GM23248 (cell line): ENCODE results near the gene PTPRN2. TPM values are rescaled to one million over a fixed set of nuclear protein-coding genes. Genes with fewer than 3 reads are reported as not detected.

Source experiments
- DNase-seq: peaks from one replicate; pipeline ENCODE4 v3.0.0-alpha.2; 2015
- H2AFZ ChIP-seq: fragments of 200-600 bp; sonication (generic); 2 replicates; pipeline ENCODE4 v1.6.1; 2016; ENCODE audit warnings: antibody characterized with exemption
- H3F3A ChIP-seq: fragments of 200-600 bp; sonication (generic); 2 replicates; pipeline ENCODE4 v1.6.1; 2016; ENCODE audit warnings: mild to moderate bottlenecking, antibody characterized with exemption, mixed run types; ENCODE audit not compliant: insufficient read depth
- H3K27ac ChIP-seq: fragments of 200-600 bp; sonication (generic); 2 replicates; pipeline ENCODE4 v1.5.1; 2016; ENCODE audit warnings: mild to moderate bottlenecking
- H3K27me3 ChIP-seq: fragments of 200-600 bp; sonication (generic); replicated peaks from 2 replicates; pipeline ENCODE4 v1.6.1; 2016; ENCODE audit warnings: mild to moderate bottlenecking; ENCODE audit not compliant: insufficient read depth
- H3K36me3 ChIP-seq: fragments of 200-600 bp; sonication (generic); 2 replicates; pipeline ENCODE4 v1.6.1; 2016; ENCODE audit warnings: low read depth, mild to moderate bottlenecking
- H3K4me1 ChIP-seq: fragments of 200-600 bp; sonication (generic); 2 replicates; pipeline ENCODE4 v1.6.1; 2016; ENCODE audit warnings: mild to moderate bottlenecking; ENCODE audit not compliant: insufficient read depth
- H3K4me2 ChIP-seq: fragments of 200-600 bp; sonication (generic); one replicate; pipeline ENCODE4 v1.6.1; 2016; ENCODE audit warnings: mild to moderate bottlenecking; ENCODE audit not compliant: unreplicated experiment
- H3K4me3 ChIP-seq: fragments of 200-600 bp; sonication (generic); 2 replicates; pipeline ENCODE4 v1.5.1; 2016; ENCODE audit warnings: mild to moderate bottlenecking
- H3K79me2 ChIP-seq: fragments of 200-600 bp; sonication (generic); 2 replicates; pipeline ENCODE4 v1.6.1; 2016; ENCODE audit warnings: mild to moderate bottlenecking; ENCODE audit not compliant: insufficient read depth
- H3K9ac ChIP-seq: fragments of 200-600 bp; sonication (generic); 2 replicates; pipeline ENCODE4 v1.6.1; 2016; ENCODE audit warnings: mild to moderate bottlenecking
- H3K9me2 ChIP-seq: fragments of 200-600 bp; sonication (generic); 2 replicates; pipeline ENCODE4 v1.6.1; 2016; ENCODE audit warnings: mixed run types, mild to moderate bottlenecking, moderate library complexity; ENCODE audit not compliant: insufficient read depth
- H3K9me3 ChIP-seq: fragments of 200-600 bp; sonication (generic); one replicate; pipeline ENCODE4 v1.6.1; 2017; ENCODE audit warnings: low read depth
- H4K20me1 ChIP-seq: fragments of 200-600 bp; sonication (generic); 2 replicates; pipeline ENCODE4 v1.6.0; 2016; ENCODE audit not compliant: insufficient read depth
- EZH2 ChIP-seq: fragments of 200-600 bp; sonication (generic); IDR thresholded peaks from 2 replicates; pipeline ENCODE4 v1.6.1; 2018; ENCODE audit warnings: antibody characterized with exemption, mild to moderate bottlenecking; ENCODE audit not compliant: insufficient read depth, poor library complexity, severe bottlenecking
- EZH2phosphoT487 ChIP-seq: fragments of 200-600 bp; sonication (generic); IDR thresholded peaks from 2 replicates; pipeline ENCODE4 v1.6.1; 2018; ENCODE audit warnings: antibody characterized with exemption, moderate library complexity, mild to moderate bottlenecking, low read depth; ENCODE audit not compliant: insufficient read depth
- WGBS, 2 experiments: methylation state at CpG; one replicate each; pipeline ENCODE4 v1.1.6; 2015 to 2017; ENCODE audit warnings: low lambda C conversion rate in 2 of 2, low coverage in 1 of 2; ENCODE audit errors: missing lambda C conversion rate in 2 of 2; 5-methylcytosine and 5-hydroxymethylcytosine counted together
- in situ Hi-C: fragments of 300-500 bp; cut with MboI; formaldehyde crosslinking; loops from 2 replicates; pipeline ENCODE4 v1.15.0; 2020
- polyA plus RNA-seq: library from polyadenylated mRNA; unstranded; fragments of >200 nt; fragmentation: Nextera tagmentation; extraction: Ambion mirVana; gene quantifications from 2 replicates; pipeline ENCODE4 v1.2.1, GENCODE V29; 2016
- total RNA-seq: library from RNA; depleted of rRNA; stranded (reverse); fragments of >200 nt; shearing (Covaris generic); gene quantifications from 2 replicates; pipeline ENCODE4 v1.2.3, GENCODE V29; 2014

PTPRN2 gene
- total and polyA plus RNA-seq, 2 experiments from 2014 or later: 0.13 TPM; not detected in 1

DNA sequence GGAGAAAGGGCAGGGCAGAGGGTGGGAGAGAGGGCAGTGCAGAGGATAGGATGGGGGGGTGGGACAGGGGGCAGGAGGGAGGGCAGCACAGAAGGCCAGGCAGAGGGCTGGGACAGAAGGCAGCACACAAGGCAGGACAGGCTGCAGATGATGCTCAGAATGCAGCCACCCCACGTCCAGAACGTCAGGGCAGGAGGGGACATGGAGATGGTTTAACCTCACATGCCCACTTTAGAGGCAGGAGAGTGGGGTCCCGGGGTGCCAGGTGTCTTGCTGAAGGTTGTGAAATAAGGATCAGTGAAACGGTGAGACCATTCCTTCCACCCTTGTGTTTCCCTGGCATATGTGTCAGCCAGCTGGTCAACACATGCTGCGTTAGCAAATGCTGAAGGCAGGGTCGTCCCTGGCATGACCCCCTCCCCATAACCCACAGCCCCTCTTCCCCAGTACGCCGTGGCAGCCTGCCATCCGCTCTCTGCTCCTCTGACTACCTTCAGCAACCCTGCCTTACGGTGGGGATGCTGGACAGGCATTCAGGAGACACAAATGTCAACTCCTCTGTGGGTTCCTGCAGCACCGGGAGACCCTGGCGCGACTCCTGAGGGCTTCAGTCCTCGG, 658.7 kb downstream of the PTPRN2 start:
- 8% methylated on average over 11 to 14 of the region's 14 CpGs for WGBS, 2 experiments
- H4K20me1 ChIP-seq: no peaks in the 10 kb centered on the region
- H3K4me3 ChIP-seq: no peak overlapping the region
- H3K36me3 ChIP-seq: no peaks in the 10 kb centered on the region
- H3K27ac ChIP-seq: no peak overlapping the region
- no peak overlapping the region for H2AFZ ChIP-seq
- no peak for TF ChIP-seq EZH2phosphoT487
- no peak for TF ChIP-seq EZH2
- in situ Hi-C loops: no loop called here
- H3K4me2 ChIP-seq: no peak overlapping the region
- no peaks in the 10 kb centered on the region for H3K27me3 ChIP-seq
- H3K9me2 ChIP-seq: no peaks in the 10 kb centered on the region
- no peaks in the 10 kb centered on the region for H3K79me2 ChIP-seq
- peaks cover 22% of the 10 kb centered on the region for H3F3A ChIP-seq
- no peaks in the 10 kb centered on the region for H3K4me1 ChIP-seq
- DNase-seq: no peak
- no peak overlapping the region for H3K9ac ChIP-seq
- no peaks in the 10 kb centered on the region for H3K9me3 ChIP-seq

GRCh38 chr7:157928171-157928794, 659.3 kb downstream of the PTPRN2 start:
- Histone ChIP-seq H3K9ac (no peak overlapping the region), H3K27me3 (no peaks in the 10 kb centered on the region), H4K20me1 (no peaks in the 10 kb centered on the region), H3K4me3 (no peak overlapping the region), H3K9me3 (no peaks in the 10 kb centered on the region), H3K27ac (no peak overlapping the region), H3F3A (peaks cover 15% of the 10 kb centered on the region), H2AFZ (no peak overlapping the region), H3K79me2 (no peaks in the 10 kb centered on the region), H3K36me3 (no peaks in the 10 kb centered on the region), H3K9me2 (no peaks in the 10 kb centered on the region), H3K4me2 (no peak overlapping the region), H3K4me1 (no peaks in the 10 kb centered on the region)
- TF ChIP-seq EZH2phosphoT487 (no peak), EZH2 (no peak)
- 27 to 32% methylated on average over 11 to 12 of the region's 12 CpGs for WGBS, 2 experiments
- in situ Hi-C loops: no loop called here
- DNase-seq: no peak

DNA sequence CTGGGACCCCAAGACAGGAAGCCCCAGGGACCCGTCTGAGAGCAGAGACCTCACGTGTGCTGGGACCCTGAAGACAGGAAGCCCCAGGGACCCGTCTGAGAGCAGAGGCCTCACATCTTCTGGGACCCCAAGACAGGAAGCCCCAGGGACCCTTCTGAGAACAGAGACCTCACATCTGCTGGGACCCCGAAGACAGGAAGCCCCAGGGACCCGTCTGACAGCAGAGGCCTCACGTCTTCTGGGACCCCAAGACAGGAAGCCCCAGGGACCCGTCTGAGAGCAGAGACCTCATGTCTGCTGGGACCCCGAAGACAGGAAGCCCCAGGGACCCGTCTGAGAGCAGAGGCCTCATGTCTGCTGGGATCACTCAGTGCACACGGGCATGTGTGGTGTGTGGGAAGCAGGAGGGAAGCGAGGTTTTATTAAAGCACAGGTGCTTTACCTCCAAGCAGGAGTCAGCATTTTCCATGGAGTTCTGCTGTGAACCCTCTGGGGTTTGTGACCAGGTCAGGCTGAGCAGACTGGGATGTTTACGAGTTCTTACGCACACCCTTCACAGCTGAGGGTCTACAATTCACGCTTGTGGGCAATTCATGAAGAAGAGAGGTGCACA, 660.2 kb downstream of the PTPRN2 start:
- no peaks in the 10 kb centered on the region for H3K9me2 ChIP-seq
- H3K4me1 ChIP-seq: no peaks in the 10 kb centered on the region
- H2AFZ ChIP-seq: no peak overlapping the region
- no peak overlapping the region for H3K9ac ChIP-seq
- no peaks in the 10 kb centered on the region for H3K36me3 ChIP-seq
- DNase-seq: no peak
- WGBS, 2 experiments: 15 to 23% methylated on average over 13 to 14 of the region's 14 CpGs
- peaks cover 7% of the 10 kb centered on the region for H3F3A ChIP-seq
- H4K20me1 ChIP-seq: no peaks in the 10 kb centered on the region
- in situ Hi-C loops: no loop called here
- no peak overlapping the region for H3K4me3 ChIP-seq
- no peak overlapping the region for H3K27ac ChIP-seq
- H3K4me2 ChIP-seq: no peak overlapping the region
- TF ChIP-seq EZH2 (no peak), EZH2phosphoT487 (no peak)
- H3K9me3 ChIP-seq: no peaks in the 10 kb centered on the region
- H3K79me2 ChIP-seq: no peaks in the 10 kb centered on the region
- no peaks in the 10 kb centered on the region for H3K27me3 ChIP-seq

- Histone ChIP-seq H2AFZ (no peak overlapping the region), H3K4me3 (no peak overlapping the region), H3K4me2 (no peak overlapping the region), H3K9me2 (no peaks in the 10 kb centered on the region), H3K9ac (no peak overlapping the region), H3K9me3 (peaks cover 2% of the 10 kb centered on the region), H3K27ac (no peak overlapping the region), H4K20me1 (no peaks in the 10 kb centered on the region), H3K36me3 (no peaks in the 10 kb centered on the region), H3K4me1 (no peaks in the 10 kb centered on the region), H3K27me3 (no peaks in the 10 kb centered on the region), H3K79me2 (no peaks in the 10 kb centered on the region), H3F3A (no peaks in the 10 kb centered on the region)
- 11 to 13% methylated on average over 9 to 12 of the region's 16 CpGs for WGBS, 2 experiments
- in situ Hi-C loops: no loop called here
- no peak for DNase-seq
- TF ChIP-seq EZH2phosphoT487 (no peak), EZH2 (no peak)
Observed at GRCh38 chr7:157926521-157927150, 661.0 kb downstream of the PTPRN2 start.
